Neutrophil (primary cell): Measurements from ENCODE around the gene RFTN1.

Experiments
- H3K27ac ChIP-seq: fragments of 200-600 bp; sonication (generic); 2 replicates; pipeline ENCODE4 v1.5.1; 2016; ENCODE audit warnings: mild to moderate bottlenecking, moderate library complexity
- H3K27me3 ChIP-seq: fragments of 200-600 bp; sonication (generic); 2 replicates; pipeline ENCODE4 v1.6.0; 2016; ENCODE audit warnings: mild to moderate bottlenecking
- H3K36me3 ChIP-seq: fragments of 200-600 bp; sonication (generic); 2 replicates; pipeline ENCODE4 v1.5.1; 2017
- H3K4me1 ChIP-seq, 2 experiments: fragments of 200-600 bp in 1 of 2; sonication (generic) in 1 of 2; 1 replicate in 1 of 2; 2 replicates in 1 of 2; pipeline versions ENCODE4 v1.5.1 to v1.6.1; 2013 to 2016; ENCODE audit warnings: low read depth in 1 of 2, low read length in 1 of 2, mild to moderate bottlenecking in 1 of 2, moderate library complexity in 1 of 2; ENCODE audit not compliant: control insufficient read depth in 1 of 2, insufficient read depth in 1 of 2
- H3K4me3 ChIP-seq, 2 experiments: fragments of 200-600 bp in 1 of 2; sonication (generic) in 1 of 2; 1 replicate in 1 of 2; 2 replicates in 1 of 2; pipeline ENCODE4 v1.5.1; 2013 to 2016; ENCODE audit warnings: low read depth in 1 of 2, low read length in 1 of 2, mild to moderate bottlenecking in 1 of 2, moderate library complexity in 1 of 2
- H3K9me3 ChIP-seq: fragments of 200-600 bp; sonication (generic); 2 replicates; pipeline ENCODE4 v1.5.1; 2016
- CTCF ChIP-seq: fragments of 200-600 bp; sonication (generic); IDR thresholded peaks from 2 replicates; pipeline ENCODE4 v1.5.1; 2016; ENCODE audit warnings: antibody characterized with exemption

Gene RFTN1

GRCh38 chr3:16513141-16514020, at the start of gene RFTN1:
TSS of gene RFTN1 (minus strand) at chr3:16513699. CDS start at chr3:16493869, 19,830 bp downstream.
- Histone ChIP-seq H3K4me3 (peak within 1 kb of the TSS; percentile 47 to 70), H3K9me3 (no peaks in the 10 kb centered on the region), H3K27me3 (peaks cover 27% of the 10 kb centered on the region), H3K36me3 (no peaks in the 10 kb centered on the region), H3K27ac (no peak within 1 kb of the TSS), H3K4me1 (peaks cover 22 to 26% of the 10 kb centered on the region in 2 experiments)
- TF ChIP-seq CTCF: no peak

GRCh38 chr3:16559653-16560365, 46.3 kb upstream of the RFTN1 start:
- TF ChIP-seq CTCF: no peak
- Histone ChIP-seq H3K4me3 (no peak overlapping the region), H3K9me3 (no peaks in the 10 kb centered on the region), H3K27me3 (no peaks in the 10 kb centered on the region), H3K27ac (no peak overlapping the region), H3K36me3 (no peaks in the 10 kb centered on the region), H3K4me1 (no peaks in the 10 kb centered on the region)

GRCh38 chr3:16554126-16554525, 40.6 kb upstream of the RFTN1 start:
- Histone ChIP-seq H3K27me3 (no peaks in the 10 kb centered on the region), H3K4me1 (no peaks in the 10 kb centered on the region)

GRCh38 chr3:16552757-16553156, 39.3 kb upstream of the RFTN1 start:
- Histone ChIP-seq H3K4me3 (no peak overlapping the region), H3K4me1 (no peaks in the 10 kb centered on the region), H3K27ac (no peak overlapping the region), H3K27me3 (no peaks in the 10 kb centered on the region), H3K36me3 (no peaks in the 10 kb centered on the region), H3K9me3 (no peaks in the 10 kb centered on the region)
- TF ChIP-seq CTCF: no peak

More at GRCh38 chr3:16554126-16554525, 40.6 kb upstream of the RFTN1 start:
- H3K36me3 ChIP-seq: no peaks in the 10 kb centered on the region
- no peak overlapping the region for H3K27ac ChIP-seq
- H3K4me3 ChIP-seq: no peak overlapping the region
- no peak for TF ChIP-seq CTCF
- no peaks in the 10 kb centered on the region for H3K9me3 ChIP-seq

GRCh38 chr3:16551342-16551976, 38.0 kb upstream of the RFTN1 start:
- no peaks in the 10 kb centered on the region for H3K27me3 ChIP-seq
- H3K4me1 ChIP-seq: no peaks in the 10 kb centered on the region
- H3K9me3 ChIP-seq: no peaks in the 10 kb centered on the region
- no peaks in the 10 kb centered on the region for H3K36me3 ChIP-seq
- no peak overlapping the region for H3K4me3 ChIP-seq
- no peak overlapping the region for H3K27ac ChIP-seq
- TF ChIP-seq CTCF: no peak
